Subcutaneous abdominal adipose tissue (tissue), 5 donors: ENCODE results near the gene HIPK1.
A peak's percentile ranks its signal among the peaks of the same experiment; 100 is the strongest.
"Not testable (repeated sequence)": the region's sequence is repeated elsewhere in the genome, so short reads cannot be mapped to it uniquely, and the experiment has no call there.

Experiments used
- H3K27ac ChIP-seq: one replicate; pipeline ENCODE4 v1.7.0; 2013; ENCODE audit warnings: low read depth, mild to moderate bottlenecking, inconsistent platforms, low read length, moderate library complexity
- H3K27me3 ChIP-seq, 5 donors: one replicate each; pipeline ENCODE4 v1.7.0; 2013; ENCODE audit warnings: low read length in 5 of 5, inconsistent platforms in 1 of 5; ENCODE audit not compliant: control insufficient read depth in 5 of 5, insufficient read depth in 4 of 5
- H3K36me3 ChIP-seq, 5 donors: one replicate each; pipeline ENCODE4 v1.7.0; 2013; ENCODE audit warnings: low read length in 5 of 5; ENCODE audit not compliant: control insufficient read depth in 5 of 5, insufficient read depth in 5 of 5
- H3K4me1 ChIP-seq, 5 donors: one replicate each; pipeline ENCODE4 v1.7.0; 2013; ENCODE audit warnings: low read length in 5 of 5, mild to moderate bottlenecking in 3 of 5, moderate library complexity in 1 of 5; ENCODE audit not compliant: control insufficient read depth in 5 of 5, insufficient read depth in 5 of 5
- H3K4me3 ChIP-seq, 5 donors: one replicate each; pipeline ENCODE4 v1.7.0; 2013; ENCODE audit warnings: low read length in 5 of 5, low read depth in 1 of 5
- H3K9ac ChIP-seq, 5 donors: one replicate each; pipeline ENCODE4 v1.7.0; 2013; ENCODE audit warnings: low read length in 5 of 5, mild to moderate bottlenecking in 4 of 5, moderate library complexity in 3 of 5
- H3K9me3 ChIP-seq, 5 donors: one replicate each; pipeline ENCODE4 v1.7.0; 2013; ENCODE audit warnings: low read length in 5 of 5; ENCODE audit not compliant: control insufficient read depth in 5 of 5
- donor health status: healthy.
- donor health status: healthy.
- donor health status: healthy.
- donor health status: healthy.
- donor health status: healthy.

The HIPK1 gene

DNA sequence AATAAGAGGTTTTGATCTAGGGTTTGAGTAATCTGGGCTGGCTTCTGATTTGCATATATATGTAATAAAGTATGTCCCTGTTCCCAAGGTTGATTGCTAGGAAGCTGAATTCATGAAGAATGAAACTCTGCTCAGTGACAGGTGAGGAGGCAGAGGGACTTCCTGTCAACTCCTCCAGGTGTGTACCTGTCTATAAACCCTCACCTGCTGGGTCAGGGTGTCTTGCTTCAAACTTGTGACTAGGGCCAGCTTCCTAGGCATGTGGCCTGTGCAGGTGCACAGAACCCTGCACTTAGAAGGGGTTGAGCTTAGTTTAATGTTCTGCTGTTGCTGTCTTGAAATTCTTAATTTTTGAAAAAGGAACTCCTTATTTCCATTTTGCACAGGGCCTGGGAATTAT is 71.3 kb downstream of the HIPK1 start:
- no peaks in the 10 kb centered on the region for H3K27me3 ChIP-seq

DNA sequence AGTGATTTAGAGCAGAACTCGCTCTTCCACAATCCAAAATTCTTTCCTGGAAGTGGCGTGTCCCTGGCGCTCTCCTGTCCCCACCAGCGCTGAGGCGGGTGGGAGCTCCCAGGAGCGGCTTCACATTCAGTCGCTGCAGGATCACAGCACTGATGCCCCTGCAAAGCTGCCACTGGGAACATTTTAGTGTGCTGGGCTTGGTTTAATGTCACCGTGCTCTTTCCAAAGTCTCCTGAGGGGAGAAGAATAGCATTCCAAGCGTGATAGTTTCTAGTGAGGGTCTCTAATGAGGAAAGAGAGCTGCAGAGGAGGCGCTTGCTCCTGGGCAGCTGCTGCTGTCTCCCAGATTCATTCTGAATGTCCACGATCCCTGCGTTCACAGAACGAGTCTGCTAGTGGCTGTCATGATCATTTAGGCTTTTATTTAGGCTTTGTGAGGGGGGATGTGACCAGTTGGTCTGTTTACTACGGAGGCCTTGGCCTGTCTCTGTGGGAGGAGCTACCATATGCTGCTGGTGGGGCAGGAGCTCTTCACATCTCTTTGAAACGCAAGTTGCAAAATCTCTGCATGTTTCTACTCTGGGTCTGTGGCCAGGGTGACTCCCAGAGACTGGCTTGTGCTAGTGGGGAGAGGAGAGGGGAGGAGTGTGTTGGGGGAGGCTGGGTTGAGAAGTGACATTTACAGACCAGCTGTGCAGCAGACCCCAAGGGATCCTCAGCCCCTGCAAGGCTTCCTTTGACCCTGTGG is 73.5 kb downstream of the HIPK1 start:
- H3K9me3 ChIP-seq: peaks cover 0 to 2% (median 0%) of the 10 kb centered on the region in 5 donors
- H3K27ac ChIP-seq: no peak overlapping the region
- H3K4me1 ChIP-seq: peaks cover 0 to 18% (median 15%) of the 10 kb centered on the region in 5 donors
- H3K27me3 ChIP-seq: no peaks in the 10 kb centered on the region
- no peak overlapping the region for H3K9ac ChIP-seq
- H3K4me3 ChIP-seq: peak overlapping the region in 3 of 5 donors; percentile 10 to 22 (median 10)
- no peaks in the 10 kb centered on the region for H3K36me3 ChIP-seq

More for the DNA sequence above, 71.3 kb downstream of the HIPK1 start:
- Histone ChIP-seq H3K4me1 (peaks cover 0 to 18% (median 15%) of the 10 kb centered on the region in 5 donors), H3K36me3 (no peaks in the 10 kb centered on the region), H3K9ac (no peak overlapping the region), H3K27ac (no peak overlapping the region), H3K9me3 (peaks cover 0 to 5% (median 3%) of the 10 kb centered on the region in 5 donors), H3K4me3 (no peak overlapping the region)

DNA sequence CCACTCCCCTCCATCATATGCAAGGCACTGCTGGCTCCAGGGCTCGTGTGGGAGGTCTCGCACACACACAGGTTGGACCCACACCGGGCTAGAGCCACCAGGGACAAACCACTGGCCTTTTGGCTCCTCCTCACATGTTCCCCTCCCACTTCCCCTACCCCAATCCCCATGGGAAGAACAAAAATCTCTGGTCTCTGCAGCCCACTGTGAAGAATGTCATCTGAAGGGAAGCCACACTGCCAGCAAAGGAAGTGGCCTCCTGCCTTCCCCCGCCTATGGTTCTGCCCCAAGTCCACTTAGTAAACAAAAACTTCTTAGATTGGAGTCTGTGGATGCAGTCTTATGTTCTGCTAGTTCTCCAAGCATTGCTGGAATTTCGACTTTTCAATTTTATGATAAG is 74.3 kb downstream of the HIPK1 start:
- no peak overlapping the region for H3K27ac ChIP-seq
- H3K4me3 ChIP-seq: no peak overlapping the region
- H3K9me3 ChIP-seq: peaks cover 0 to 2% (median 0%) of the 10 kb centered on the region in 5 donors
- peaks cover 0 to 18% (median 14%) of the 10 kb centered on the region in 5 donors for H3K4me1 ChIP-seq
- H3K36me3 ChIP-seq: no peaks in the 10 kb centered on the region
- H3K9ac ChIP-seq: no peak overlapping the region
- no peaks in the 10 kb centered on the region for H3K27me3 ChIP-seq

DNA sequence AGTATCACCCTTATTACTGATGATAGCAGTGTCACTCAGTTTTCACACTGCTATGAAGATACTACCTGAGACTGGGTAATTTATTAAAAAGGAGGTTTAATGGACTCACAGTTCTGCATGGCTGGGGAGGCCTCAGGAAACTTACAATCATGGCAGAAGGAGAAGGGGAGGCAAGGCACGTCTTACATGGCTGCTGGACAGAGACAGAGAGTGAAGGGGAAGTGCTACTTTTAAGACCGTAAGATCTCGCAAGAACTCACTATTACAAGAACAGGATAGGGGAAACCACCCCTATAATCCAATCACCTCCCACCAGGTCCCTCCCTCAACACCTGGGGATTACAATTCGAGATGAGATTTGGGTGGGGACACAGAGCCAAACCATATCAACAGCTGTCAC is 77.7 kb downstream of the HIPK1 start:
- not testable (repeated sequence) for H3K27me3 ChIP-seq, H3K27ac ChIP-seq, H3K36me3 ChIP-seq

DNA sequence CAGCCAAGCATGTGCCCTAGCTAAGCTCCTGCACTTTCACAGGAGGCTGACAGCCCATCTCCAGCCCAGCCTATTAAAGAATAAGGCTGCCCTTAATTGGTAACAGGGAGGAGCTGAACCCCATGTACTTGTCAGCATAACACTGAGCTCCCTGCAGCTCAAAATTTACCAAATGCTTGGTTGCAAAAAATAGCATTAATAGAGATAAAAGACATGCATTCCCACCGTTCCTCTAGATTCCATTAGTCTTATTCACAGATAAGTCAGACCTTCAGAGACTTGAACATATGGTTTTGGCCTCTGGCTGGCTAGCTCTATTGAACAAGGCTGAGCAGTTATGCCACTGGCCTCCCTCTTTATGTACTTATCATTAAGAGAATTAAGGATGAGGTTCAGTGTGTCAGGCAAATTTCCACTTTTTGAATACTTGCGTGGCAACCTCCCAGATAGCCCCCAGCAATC is 79.4 kb downstream of the HIPK1 start:
- Histone ChIP-seq H3K27ac (no peak overlapping the region), H3K9ac (no peak overlapping the region), H3K4me1 (peaks cover 0 to 4% (median 1%) of the 10 kb centered on the region in 5 donors), H3K4me3 (no peak overlapping the region), H3K9me3 (peaks cover 0 to 2% (median 0%) of the 10 kb centered on the region in 5 donors), H3K27me3 (no peaks in the 10 kb centered on the region), H3K36me3 (no peaks in the 10 kb centered on the region)

More for the DNA sequence above, 77.7 kb downstream of the HIPK1 start:
- not testable (repeated sequence) for H3K9ac ChIP-seq, H3K9me3 ChIP-seq, H3K4me3 ChIP-seq
- peaks cover 0 to 18% (median 14%) of the 10 kb centered on the region in 5 donors for H3K4me1 ChIP-seq

DNA sequence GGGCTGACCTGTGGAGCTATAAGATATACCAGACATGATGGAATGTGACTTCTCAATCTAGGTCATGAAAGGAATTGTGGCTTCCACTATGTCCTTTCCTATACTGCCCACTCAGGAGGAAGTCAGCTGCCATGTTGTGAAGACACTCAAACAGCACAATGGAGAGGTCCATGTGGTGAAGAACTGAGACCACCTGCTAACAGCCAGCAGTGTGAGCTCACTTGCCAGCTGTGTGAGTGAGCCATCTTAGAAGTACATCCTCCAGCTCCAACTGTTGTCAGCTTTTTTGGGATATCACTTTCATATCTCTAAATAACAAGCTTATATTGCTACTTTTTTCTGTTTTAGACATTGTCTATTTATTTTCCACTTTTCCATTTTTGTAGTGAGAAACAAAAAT is 79.9 kb downstream of the HIPK1 start:
- Histone ChIP-seq H3K9ac (no peak overlapping the region), H3K9me3 (peaks cover 0 to 2% (median 0%) of the 10 kb centered on the region in 5 donors), H3K4me3 (no peak overlapping the region), H3K27me3 (no peaks in the 10 kb centered on the region), H3K27ac (no peak overlapping the region), H3K36me3 (no peaks in the 10 kb centered on the region), H3K4me1 (no peaks in the 10 kb centered on the region)

DNA sequence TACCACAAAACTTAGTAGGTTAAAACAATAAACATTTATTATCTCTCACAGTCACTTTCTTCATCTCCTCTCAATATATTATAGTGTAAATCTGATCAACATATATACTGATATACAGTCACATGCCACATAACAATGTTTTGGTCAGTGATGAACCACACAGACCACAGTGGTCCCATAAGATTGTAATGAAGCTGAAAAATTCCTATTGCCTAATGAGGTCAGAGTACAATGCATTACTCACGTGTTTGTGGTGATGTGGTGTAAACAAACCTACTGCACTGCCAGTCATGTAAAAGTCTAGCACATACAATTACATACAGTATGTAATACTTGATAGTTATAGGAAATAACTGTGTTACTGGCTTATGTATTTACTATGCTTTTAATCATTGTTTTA is 80.3 kb downstream of the HIPK1 start:
- H3K36me3 ChIP-seq: no peaks in the 10 kb centered on the region
- no peaks in the 10 kb centered on the region for H3K27me3 ChIP-seq
- H3K27ac ChIP-seq: no peak overlapping the region
- H3K9me3 ChIP-seq: peaks cover 0 to under 1% (median 0%) of the 10 kb centered on the region in 5 donors
- H3K4me1 ChIP-seq: no peaks in the 10 kb centered on the region
- no peak overlapping the region for H3K4me3 ChIP-seq
- no peak overlapping the region for H3K9ac ChIP-seq

DNA sequence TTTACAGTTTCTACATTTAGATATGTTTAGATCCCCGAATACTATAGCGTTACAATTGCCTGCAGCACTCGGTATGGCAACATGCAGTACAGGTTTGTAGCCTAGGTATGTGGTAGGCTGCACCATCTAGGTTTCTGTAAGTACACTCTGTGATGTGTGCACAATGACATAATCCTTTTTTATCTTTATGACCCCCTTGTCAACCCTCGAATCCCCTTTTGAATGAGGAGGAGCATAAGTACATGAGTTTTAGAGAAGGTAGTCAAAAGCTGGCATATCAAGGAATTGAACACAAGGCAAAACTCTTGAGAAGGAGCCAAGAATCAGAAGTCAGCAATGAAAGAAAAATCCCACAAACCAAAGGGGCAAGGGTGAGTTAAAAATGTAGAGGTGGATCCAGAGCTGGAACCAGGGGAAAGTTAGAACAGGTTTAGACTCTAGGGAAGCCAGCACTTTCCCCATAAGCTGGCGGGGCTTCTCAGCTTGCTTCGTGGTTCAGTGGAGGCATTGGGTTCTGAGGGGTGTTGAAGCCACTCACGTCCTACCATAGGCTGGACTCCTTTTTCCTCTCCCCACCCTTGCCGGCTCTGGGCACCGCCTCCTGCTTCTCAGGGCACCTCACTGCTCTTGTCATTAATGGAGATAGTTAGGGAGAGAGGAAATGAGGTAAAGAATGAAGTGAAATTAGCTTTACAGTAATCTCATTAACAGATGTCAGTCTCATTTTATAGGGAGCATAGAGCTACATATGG is 81.5 kb downstream of the HIPK1 start:
- no peak overlapping the region for H3K9ac ChIP-seq
- H3K36me3 ChIP-seq: no peaks in the 10 kb centered on the region
- H3K27ac ChIP-seq: no peak overlapping the region
- H3K4me1 ChIP-seq: no peaks in the 10 kb centered on the region
- no peak overlapping the region for H3K4me3 ChIP-seq
- peaks cover 0 to 5% (median 0%) of the 10 kb centered on the region in 5 donors for H3K27me3 ChIP-seq
- no peaks in the 10 kb centered on the region for H3K9me3 ChIP-seq

DNA sequence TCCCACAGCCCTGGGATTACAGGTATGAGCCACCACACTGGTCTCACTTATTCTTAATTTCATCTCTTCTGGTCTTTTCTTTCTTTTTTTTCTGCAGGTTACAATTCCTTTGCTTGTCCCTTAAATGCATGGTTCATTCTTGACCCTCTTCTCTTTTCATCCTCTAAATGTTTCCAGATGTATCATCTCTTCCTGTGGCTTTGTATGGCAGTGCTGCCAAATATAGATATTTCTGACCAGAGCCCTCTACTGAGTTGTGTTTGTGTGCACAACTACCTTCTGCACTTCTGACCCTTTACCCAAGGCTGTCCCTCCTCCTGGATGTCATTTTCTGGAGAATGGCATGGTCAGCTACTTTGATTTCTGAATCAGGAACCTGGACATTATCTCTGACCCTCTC is 82.7 kb downstream of the HIPK1 start:
- H3K27ac ChIP-seq: no peak overlapping the region
- H3K36me3 ChIP-seq: no peaks in the 10 kb centered on the region
- no peaks in the 10 kb centered on the region for H3K4me1 ChIP-seq
- no peak overlapping the region for H3K4me3 ChIP-seq
- peaks cover 0 to 5% (median 0%) of the 10 kb centered on the region in 5 donors for H3K27me3 ChIP-seq
- H3K9me3 ChIP-seq: no peaks in the 10 kb centered on the region
- H3K9ac ChIP-seq: no peak overlapping the region

DNA sequence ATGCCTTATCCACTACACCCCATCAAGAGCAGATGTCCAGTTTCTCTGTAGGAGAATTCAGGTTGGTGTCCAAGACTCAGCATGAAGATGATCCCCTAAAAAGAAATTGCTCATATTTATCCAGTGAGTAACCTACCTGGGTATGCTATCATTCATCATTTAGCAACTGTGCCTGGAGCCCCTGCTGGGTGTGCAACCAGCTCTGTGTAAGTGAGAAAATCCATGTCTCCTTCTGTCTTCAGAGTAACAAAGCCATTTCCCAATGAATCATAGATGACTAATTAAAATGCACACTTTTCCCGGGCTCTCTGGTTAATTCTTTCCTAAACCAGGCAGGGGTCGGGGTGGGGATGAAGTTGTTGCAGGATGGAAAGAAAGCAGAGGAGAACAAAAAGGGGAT is 86.0 kb downstream of the HIPK1 start:
- H3K4me3 ChIP-seq: no peak overlapping the region
- no peaks in the 10 kb centered on the region for H3K9me3 ChIP-seq
- peaks cover 0 to 5% (median 0%) of the 10 kb centered on the region in 5 donors for H3K27me3 ChIP-seq
- no peaks in the 10 kb centered on the region for H3K36me3 ChIP-seq
- no peak overlapping the region for H3K9ac ChIP-seq
- no peaks in the 10 kb centered on the region for H3K4me1 ChIP-seq
- no peak overlapping the region for H3K27ac ChIP-seq
